GM12878 (cell line): ENCODE data around the gene ANK3. TPM values are rescaled to one million over a fixed set of nuclear protein-coding genes. Genes with fewer than 3 reads are reported as not detected.

ENCODE experiments used
- ATAC-seq: fragments of 200-7000 bp; cut with Tn5 transposase; 3 replicates; pipeline ENCODE4 v1.9.1; 2020; ENCODE audit warnings: mild to moderate bottlenecking, moderate library complexity
- BruUV-seq: library from RNA; stranded (reverse); fragments of 400-500 nt; replicated peaks from 2 replicates; lab custom pipeline; 2021; lab: Mats Ljungman, UMichigan
- CTCF ChIA-PET: fragments of 300-600 bp; sonication (Branson Sonifier 250); formaldehyde crosslinking; extraction: SDS; loops from one replicate; lab custom pipeline; 2021; ENCODE audit warnings: inconsistent platforms; lab: Yijun Ruan, JAX
- POLR2A ChIA-PET: fragments of 350-600 bp; formaldehyde crosslinking; extraction: SDS; loops from one replicate; lab custom pipeline; 2021; ENCODE audit warnings: inconsistent platforms; lab: Charles Lee
- RAD21 ChIA-PET: fragments of 300-600 bp; sonication (Branson Sonifier 250); formaldehyde crosslinking; loops from one replicate; lab custom pipeline; 2023; ENCODE audit warnings: antibody characterized with exemption; ENCODE audit not compliant: unreplicated experiment; lab: Charles Lee
- SMC1A ChIA-PET: fragments of 300-600 bp; sonication (Branson Sonifier 250); formaldehyde crosslinking; loops from one replicate; lab custom pipeline; 2023; ENCODE audit not compliant: unreplicated experiment, uncharacterized antibody; lab: Charles Lee
- DNase-seq: peaks from one replicate; pipeline ENCODE4 v3.0.0-alpha.2; 2011; ENCODE audit warnings: low read depth, low spot score
- FAIRE-seq: peaks from 3 replicates; lab custom pipeline; 2011; peaks lifted over from hg19 to GRCh38; lab: Jason Lieb, UNC
- H2AFZ ChIP-seq: 2 replicates; pipeline ENCODE4 v1.6.0; 2011; ENCODE audit warnings: low read depth, low read length, control low read depth; ENCODE audit not compliant: control insufficient read depth
- H3K27ac ChIP-seq: 2 replicates; pipeline ENCODE4 v1.5.1; 2011; ENCODE audit warnings: control low read depth; ENCODE audit not compliant: control insufficient read depth, insufficient read depth
- H3K27me3 ChIP-seq, 2 experiments: replicated peaks in 1 of 2; 2 replicates each; pipeline versions ENCODE4 v1.6.0 to v1.6.1; 2011; ENCODE audit warnings: low read length in 1 of 2; ENCODE audit not compliant: control insufficient read depth in 2 of 2, insufficient read depth in 2 of 2
- H3K36me3 ChIP-seq, 2 experiments: 2 replicates each; pipeline ENCODE4 v1.5.1; 2011; ENCODE audit warnings: low read length in 1 of 2; ENCODE audit not compliant: control insufficient read depth in 2 of 2, insufficient read depth in 2 of 2
- H3K4me1 ChIP-seq: 2 replicates; pipeline ENCODE4 v1.6.1; 2011; ENCODE audit warnings: mild to moderate bottlenecking, low read length, moderate library complexity, mixed read lengths; ENCODE audit not compliant: control insufficient read depth, insufficient read depth
- H3K4me2 ChIP-seq: 2 replicates; pipeline ENCODE4 v1.6.0; 2011; ENCODE audit warnings: control low read depth; ENCODE audit not compliant: control insufficient read depth, insufficient read depth
- H3K4me3 ChIP-seq: fragments of 200-600 bp; sonication (generic); 2 replicates; pipeline ENCODE4 v1.5.1; 2016
- H3K79me2 ChIP-seq: 2 replicates; pipeline ENCODE4 v1.6.0; 2011; ENCODE audit warnings: low read length; ENCODE audit not compliant: control insufficient read depth, insufficient read depth
- H3K9ac ChIP-seq: 2 replicates; pipeline ENCODE4 v1.8.0; 2011; ENCODE audit warnings: low read length, control low read depth, mixed read lengths; ENCODE audit not compliant: control insufficient read depth, insufficient read depth
- H3K9me3 ChIP-seq: replicated peaks from 3 replicates; pipeline ENCODE4 v1.5.1; 2011; ENCODE audit warnings: mild to moderate bottlenecking, low read length; ENCODE audit not compliant: control insufficient read depth, insufficient read depth
- H4K20me1 ChIP-seq: 2 replicates; pipeline ENCODE4 v1.6.0; 2011; ENCODE audit not compliant: control insufficient read depth, insufficient read depth
- ASH2L ChIP-seq: fragments of 300-600, 200-600 bp; sonication (generic); IDR thresholded peaks from 2 replicates; pipeline ENCODE4 v1.6.1; 2017; ENCODE audit warnings: low read depth, mild to moderate bottlenecking, borderline replicate concordance
- ATF7 ChIP-seq: fragments of 450-650 bp; IDR thresholded peaks from 2 replicates; pipeline ENCODE4 v1.6.1; 2016; ENCODE audit warnings: low read depth, mild to moderate bottlenecking
- CEBPB ChIP-seq, 2 experiments: fragments of 150-350 bp in 1 of 2; IDR thresholded peaks; 2 replicates each; pipeline ENCODE4 v1.6.1; 2012 to 2014; ENCODE audit warnings: low read depth in 2 of 2, low read length in 2 of 2, borderline replicate concordance in 1 of 2, inconsistent platforms in 1 of 2
- CREB1 ChIP-seq: IDR thresholded peaks from 2 replicates; pipeline ENCODE4 v1.6.1; 2012; ENCODE audit warnings: low read depth, mild to moderate bottlenecking, inconsistent platforms
- E2F8 ChIP-seq: fragments of 450-650 bp; IDR thresholded peaks from 2 replicates; pipeline ENCODE4 v1.6.1; 2018; ENCODE audit warnings: mild to moderate bottlenecking, low read depth, moderate library complexity; ENCODE audit not compliant: partially characterized antibody
- EP300 ChIP-seq, 2 experiments: fragments of 150-350 bp in 1 of 2; IDR thresholded peaks; 2 replicates each; pipeline ENCODE4 v1.6.1; 2011 to 2012; ENCODE audit warnings: low read depth in 2 of 2, low read length in 2 of 2, borderline replicate concordance in 1 of 2, improper control_type of control experiment in 1 of 2, inconsistent platforms in 1 of 2; ENCODE audit not compliant: control insufficient read depth in 1 of 2
- GATAD2B ChIP-seq: fragments of 450-650 bp; conservative IDR thresholded peaks from 2 replicates; pipeline ENCODE4 v1.6.1; 2017; ENCODE audit warnings: low read depth, mild to moderate bottlenecking, moderate library complexity
- JUNB ChIP-seq: IDR thresholded peaks from 2 replicates; pipeline ENCODE4 v1.6.1; 2016; ENCODE audit warnings: antibody characterized with exemption, mild to moderate bottlenecking
- KLF5 ChIP-seq: fragments of 450-650 bp; IDR thresholded peaks from 2 replicates; pipeline ENCODE4 v1.6.1; 2014; ENCODE audit warnings: mild to moderate bottlenecking; ENCODE audit not compliant: partially characterized antibody
- MTA3 ChIP-seq: IDR thresholded peaks from 2 replicates; pipeline ENCODE4 v1.6.1; 2012; ENCODE audit warnings: low read length, inconsistent platforms, borderline replicate concordance
- NFYB ChIP-seq: IDR thresholded peaks from 2 replicates; pipeline ENCODE4 v1.6.1; 2011; ENCODE audit warnings: low read depth, mild to moderate bottlenecking, low read length, improper control_type of control experiment, moderate library complexity; ENCODE audit not compliant: insufficient read depth
- NRF1 ChIP-seq: conservative IDR thresholded peaks from 2 replicates; pipeline ENCODE4 v1.6.1; 2011; ENCODE audit warnings: mild to moderate bottlenecking, low read depth, low read length, improper control_type of control experiment
- PAX5 ChIP-seq: IDR thresholded peaks from 2 replicates; pipeline ENCODE4 v1.6.1; 2011; ENCODE audit warnings: low read depth, low read length, borderline replicate concordance
- SMAD5 ChIP-seq: IDR thresholded peaks from 2 replicates; pipeline ENCODE4 v1.6.1; 2016; ENCODE audit warnings: antibody characterized with exemption, low read depth
- TARDBP ChIP-seq: IDR thresholded peaks from 2 replicates; pipeline ENCODE4 v1.6.1; 2016; ENCODE audit warnings: borderline replicate concordance
- TCF3 ChIP-seq: IDR thresholded peaks from 2 replicates; pipeline ENCODE4 v1.6.1; 2012; ENCODE audit warnings: low read depth, mild to moderate bottlenecking, low read length, borderline replicate concordance; ENCODE audit not compliant: insufficient read depth
- TCF7 ChIP-seq: IDR thresholded peaks from 2 replicates; pipeline ENCODE4 v1.6.1; 2014; ENCODE audit warnings: antibody characterized with exemption, borderline replicate concordance
- ZZZ3 ChIP-seq: IDR thresholded peaks from 2 replicates; pipeline ENCODE4 v1.6.1; 2011; ENCODE audit warnings: low read depth; ENCODE audit not compliant: control insufficient read depth, insufficient read length
- WGBS: methylation state at CpG from one replicate; pipeline ENCODE4 v1.1.6; 2016; ENCODE audit warnings: low lambda C conversion rate; ENCODE audit not compliant: insufficient replicate concordance, insufficient coverage; ENCODE audit errors: missing lambda C conversion rate; 5-methylcytosine and 5-hydroxymethylcytosine counted together
- in situ Hi-C: fragments of 300-500 bp; cut with MboI; formaldehyde crosslinking; loops from 9 replicates; pipeline ENCODE4 v1.14.3; 2018; ENCODE audit warnings: mixed read lengths
- intact Hi-C: fragments of 100-400 bp; cut with micrococcal nuclease; formaldehyde crosslinking; loops from one replicate; pipeline ENCODE4 v1.14.2; 2022; ENCODE audit not compliant: unreplicated experiment
- polyA plus RNA-seq, 11 experiments: library from polyadenylated mRNA; depleted of rRNA in 4 of 11; unstranded in 6 of 11; stranded (reverse) in 5 of 11; fragments of >200 nt; fragmentation: Nextera tagmentation in 4 of 11; fragmentation: Illumina TruSeq in 1 of 11; extraction: Ambion mirVana in 4 of 11; extraction: Trizol in 1 of 11; gene quantifications; 1 replicate in 1 of 11; 2 replicates in 10 of 11; pipeline versions ENCODE4 v1.2.1 to v1.2.3, GENCODE V29; 2011 to 2016; ENCODE audit warnings: inconsistent platforms in 2 of 11, missing spikeins in 2 of 11, low read depth in 1 of 11
- total RNA-seq, 4 experiments: library from RNA; depleted of rRNA in 3 of 4; stranded (reverse); fragments of >200 nt in 3 of 4; fragmentation: Illumina TruSeq in 1 of 4; extraction: Trizol in 1 of 4; gene quantifications; 2 replicates each; pipeline versions ENCODE4 v1.2.1 to v1.2.3, GENCODE V29; 2013 to 2021

ANK3 gene
- total and polyA plus RNA-seq, 10 of the 15 experiments (the other 5 are each of a cell fraction or from before 2014, with no cell fraction given): 0.06 to 0.82 (median 0.20) TPM; not detected in 2

GRCh38 chr10:60069311-60069710 lies 320.4 kb downstream of the ANK3 start:
- no peak for FAIRE-seq
- WGBS: 47% methylated on average over 2 of the region's 2 CpGs

GRCh38 chr10:60050366-60050765 lies 339.3 kb downstream of the ANK3 start:
- in situ Hi-C loops (no loop called here), intact Hi-C loops (no loop called here)
- H2AFZ ChIP-seq: no peak overlapping the region
- H3K4me2 ChIP-seq: no peak overlapping the region
- 46% methylated on average over 3 of the region's 3 CpGs for WGBS
- H3K4me3 ChIP-seq: no peak overlapping the region
- no peaks in the 10 kb centered on the region for H3K79me2 ChIP-seq
- ChIA-PET POLR2A (no interaction called here), RAD21 (no interaction called here), SMC1A (interaction anchor here (1.1 kb wide), 1 partner anchor 10 kb away, joined by 3 read pairs; no protein-coding TSS in a partner anchor), CTCF (interaction anchor here (0.7 to 1.5 kb wide), 2 partner anchors 10 to 144 kb away, joined by 3 read pairs; partner anchors contain the start of gene CCDC6)
- H3K9ac ChIP-seq: no peak overlapping the region
- no peak for DNase-seq
- H3K27ac ChIP-seq: no peak overlapping the region
- H4K20me1 ChIP-seq: no peaks in the 10 kb centered on the region
- no peaks in the 10 kb centered on the region; a peak in 1 of 4 replicates for H3K27me3 ChIP-seq
- no peaks in the 10 kb centered on the region for H3K36me3 ChIP-seq
- no TSS peak for BruUV-seq
- no peak for FAIRE-seq
- H3K4me1 ChIP-seq: no peaks in the 10 kb centered on the region
- H3K9me3 ChIP-seq: no peaks in the 10 kb centered on the region
- ATAC-seq: no peak
- TF ChIP-seq CREB1 (no peak), NFYB (no peak), EP300 (IDR thresholded peaks at IDR 0.05; ENCODE audit: borderline replicate concordance in 1 of 2, control insufficient read depth in 1 of 2, low read depth in 2 of 2, low read length in 2 of 2) (no peak), ATF7 (no peak), PAX5 (no peak), E2F8 (no peak), JUNB (no peak), TARDBP (no peak), NRF1 (no peak), SMAD5 (no peak), TCF3 (no peak), ZZZ3 (no peak), TCF7 (no peak), MTA3 (no peak), GATAD2B (no peak), KLF5 (no peak)

More at GRCh38 chr10:60069311-60069710, 320.4 kb downstream of the ANK3 start:
- CTCF ChIA-PET: no interaction called here
- H3K9ac ChIP-seq: no peak overlapping the region
- RAD21 ChIA-PET: no interaction called here
- no peaks in the 10 kb centered on the region for H3K36me3 ChIP-seq
- in situ Hi-C loops: no loop called here
- SMC1A ChIA-PET: no interaction called here
- H4K20me1 ChIP-seq: no peaks in the 10 kb centered on the region
- DNase-seq: no peak
- H3K9me3 ChIP-seq: no peaks in the 10 kb centered on the region; the same call in 1 of the 3 replicates
- intact Hi-C loops: no loop called here
- no peaks in the 10 kb centered on the region for H3K79me2 ChIP-seq
- H2AFZ ChIP-seq: no peak overlapping the region
- no TSS peak for BruUV-seq
- peaks cover 3% of the 10 kb centered on the region; the same call in 1 of the 2 replicates for H3K4me1 ChIP-seq
- TF ChIP-seq ASH2L (no peak), CEBPB (IDR thresholded peaks at IDR 0.05; ENCODE audit: borderline replicate concordance in 1 of 2, low read depth in 2 of 2, low read length in 2 of 2) (no peak)
- no peak overlapping the region for H3K4me2 ChIP-seq
- H3K27ac ChIP-seq: no peak overlapping the region
- H3K4me3 ChIP-seq: no peak overlapping the region
- no peaks in the 10 kb centered on the region for H3K27me3 ChIP-seq
- ATAC-seq: no peak
- POLR2A ChIA-PET: no interaction called here
